Upper lobe of right lung (tissue), 1 donor: ENCODE data around the gene SORL1. TPM values are rescaled to one million over a fixed set of nuclear protein-coding genes. Genes with fewer than 3 reads are reported as not detected.
A peak's percentile ranks its signal among the peaks of the same experiment; 100 is the strongest.

Source experiments
- ATAC-seq: fragments of 200-7000 bp; cut with Tn5 transposase; one replicate; pipeline ENCODE4 v1.9.1; 2020; ENCODE audit warnings: mild to moderate bottlenecking, moderate library complexity
- DNase-seq: peaks from one replicate; pipeline ENCODE4 v3.0.0-alpha.2; 2020
- H3K27ac ChIP-seq: fragments of 200-600 bp; one replicate; pipeline ENCODE4 v1.8.0; 2022
- H3K27me3 ChIP-seq: fragments of 200-600 bp; one replicate; pipeline ENCODE4 v1.8.0; 2022; ENCODE audit warnings: mild to moderate bottlenecking
- H3K36me3 ChIP-seq: fragments of 200-600 bp; one replicate; pipeline ENCODE4 v1.8.0; 2022
- H3K4me1 ChIP-seq: fragments of 200-600 bp; one replicate; pipeline ENCODE4 v1.8.0; 2022
- H3K4me3 ChIP-seq: fragments of 200-600 bp; one replicate; pipeline ENCODE4 v1.8.0; 2022; ENCODE audit warnings: mild to moderate bottlenecking
- H3K9me3 ChIP-seq: fragments of 200-600 bp; one replicate; pipeline ENCODE4 v1.8.0; 2022
- intact Hi-C: fragments of 100-400 bp; cut with DNase I; formaldehyde crosslinking; loops from one replicate; pipeline ENCODE4 v1.11.0; 2022
- total RNA-seq: library from RNA; stranded (reverse); fragmentation: NEBNext Ultra II Directional; extraction: Animal tissue kit (Norgen Biotek cat#: 25700); gene quantifications from one replicate; pipeline ENCODE4 v1.2.1, GENCODE V29; 2021
- TF ChIP-seq, protein P1 (sequence below): fragments of 200-600 bp; IDR thresholded peaks from one replicate; pipeline ENCODE4 v1.8.0; 2022; ENCODE audit warnings: antibody characterized with exemption
- donor health status: DM: no; HTN: yes; CAD: no; lungs with severe emphysema.

Gene SORL1
- total RNA-seq, 1 donor from 2014 or later: 48.3 TPM

DNA sequence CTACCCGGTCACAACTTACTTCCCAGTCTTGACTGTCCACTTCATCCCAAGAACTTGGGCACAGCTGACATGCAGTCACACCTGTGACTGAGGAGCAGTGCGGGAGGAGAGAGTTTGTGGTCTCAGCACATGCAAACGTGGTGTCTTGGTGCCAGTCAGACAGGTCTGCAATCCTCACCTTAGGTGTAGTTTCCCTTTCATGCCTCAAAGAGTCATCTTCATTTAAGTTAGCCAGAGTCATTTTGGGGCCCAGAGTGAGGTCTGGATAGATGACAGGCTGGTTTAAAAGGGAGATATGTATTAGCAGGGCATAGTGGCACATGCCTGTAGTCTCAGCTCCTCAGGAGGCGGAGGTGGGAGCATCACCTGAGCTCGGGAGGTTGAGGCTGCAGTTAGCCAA, 109.1 kb downstream of the SORL1 start:
- no peaks in the 10 kb centered on the region for H3K4me1 ChIP-seq
- DNase-seq (no peak), ATAC-seq (peak; percentile 27)
- TF ChIP-seq, protein P1, sequence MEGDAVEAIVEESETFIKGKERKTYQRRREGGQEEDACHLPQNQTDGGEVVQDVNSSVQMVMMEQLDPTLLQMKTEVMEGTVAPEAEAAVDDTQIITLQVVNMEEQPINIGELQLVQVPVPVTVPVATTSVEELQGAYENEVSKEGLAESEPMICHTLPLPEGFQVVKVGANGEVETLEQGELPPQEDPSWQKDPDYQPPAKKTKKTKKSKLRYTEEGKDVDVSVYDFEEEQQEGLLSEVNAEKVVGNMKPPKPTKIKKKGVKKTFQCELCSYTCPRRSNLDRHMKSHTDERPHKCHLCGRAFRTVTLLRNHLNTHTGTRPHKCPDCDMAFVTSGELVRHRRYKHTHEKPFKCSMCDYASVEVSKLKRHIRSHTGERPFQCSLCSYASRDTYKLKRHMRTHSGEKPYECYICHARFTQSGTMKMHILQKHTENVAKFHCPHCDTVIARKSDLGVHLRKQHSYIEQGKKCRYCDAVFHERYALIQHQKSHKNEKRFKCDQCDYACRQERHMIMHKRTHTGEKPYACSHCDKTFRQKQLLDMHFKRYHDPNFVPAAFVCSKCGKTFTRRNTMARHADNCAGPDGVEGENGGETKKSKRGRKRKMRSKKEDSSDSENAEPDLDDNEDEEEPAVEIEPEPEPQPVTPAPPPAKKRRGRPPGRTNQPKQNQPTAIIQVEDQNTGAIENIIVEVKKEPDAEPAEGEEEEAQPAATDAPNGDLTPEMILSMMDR: no peak
- peaks cover 18% of the 10 kb centered on the region for H3K36me3 ChIP-seq
- no peaks in the 10 kb centered on the region for H3K27me3 ChIP-seq
- no peak overlapping the region for H3K27ac ChIP-seq
- intact Hi-C loops: no loop called here
- no peaks in the 10 kb centered on the region for H3K9me3 ChIP-seq
- no peak overlapping the region for H3K4me3 ChIP-seq

- DNase-seq: no peak
- ATAC-seq: no peak
- H3K9me3 ChIP-seq: no peaks in the 10 kb centered on the region
- no peak overlapping the region for H3K27ac ChIP-seq
- no peak overlapping the region for H3K4me3 ChIP-seq
- H3K4me1 ChIP-seq: no peaks in the 10 kb centered on the region
- intact Hi-C loops: no loop called here
- no peaks in the 10 kb centered on the region for H3K27me3 ChIP-seq
- TF ChIP-seq, protein P1: no peak
- H3K36me3 ChIP-seq: peaks cover 18% of the 10 kb centered on the region
Observed at GRCh38 chr11:121561716-121562115, 109.6 kb downstream of the SORL1 start.

- Histone ChIP-seq H3K36me3 (peaks cover 11% of the 10 kb centered on the region), H3K9me3 (no peaks in the 10 kb centered on the region), H3K4me1 (no peaks in the 10 kb centered on the region), H3K27me3 (no peaks in the 10 kb centered on the region), H3K4me3 (no peak overlapping the region), H3K27ac (no peak overlapping the region)
- DNase-seq (no peak), ATAC-seq (no peak)
- TF ChIP-seq, protein P1: no peak
- intact Hi-C loops: no loop called here
Observed at GRCh38 chr11:121563003-121563402, 110.9 kb downstream of the SORL1 start.

- no peak for ATAC-seq
Observed at GRCh38 chr11:121563900-121564822, 112.0 kb downstream of the SORL1 start.

GRCh38 chr11:121564948-121565684, 113.0 kb downstream of the SORL1 start:
- DNase-seq: no peak
- Histone ChIP-seq H3K27me3 (no peaks in the 10 kb centered on the region), H3K27ac (no peak overlapping the region), H3K36me3 (no peaks in the 10 kb centered on the region), H3K4me1 (no peaks in the 10 kb centered on the region), H3K4me3 (no peak overlapping the region), H3K9me3 (no peaks in the 10 kb centered on the region)
- ATAC-seq: no peak
- TF ChIP-seq, protein P1: no peak
- intact Hi-C loops: no loop called here

More at GRCh38 chr11:121563900-121564822, 112.0 kb downstream of the SORL1 start:
- Histone ChIP-seq H3K27ac (no peak overlapping the region), H3K4me1 (no peaks in the 10 kb centered on the region), H3K9me3 (no peaks in the 10 kb centered on the region), H3K4me3 (no peak overlapping the region), H3K36me3 (no peaks in the 10 kb centered on the region), H3K27me3 (no peaks in the 10 kb centered on the region)
- no peak for DNase-seq
- TF ChIP-seq, protein P1: no peak
- intact Hi-C loops: no loop called here
